SJCRH30 (cell line): ENCODE data around the gene SAP30BP. TPM values are rescaled to one million over a fixed set of nuclear protein-coding genes. Genes with fewer than 3 reads are reported as not detected.

ENCODE experiments used
- DNase-seq, 2 experiments: peaks; one replicate each; pipeline ENCODE4 v3.0.0-alpha.2; 2015 to 2020
- H3K27ac ChIP-seq: fragments of 250-450 bp; sonication (Bioruptor Pico); 2 replicates; pipeline ENCODE4 v1.5.1; 2020; ENCODE audit warnings: mild to moderate bottlenecking, moderate library complexity
- H3K27me3 ChIP-seq: fragments of 250-450 bp; sonication (Bioruptor Pico); 2 replicates; pipeline ENCODE4 v1.5.1; 2020; ENCODE audit warnings: mild to moderate bottlenecking, moderate library complexity
- H3K36me3 ChIP-seq: fragments of 250-450 bp; sonication (Bioruptor Pico); 2 replicates; pipeline ENCODE4 v1.5.1; 2020; ENCODE audit warnings: mild to moderate bottlenecking, moderate library complexity
- H3K4me1 ChIP-seq: fragments of 250-450 bp; sonication (Bioruptor Pico); 2 replicates; pipeline ENCODE4 v1.5.1; 2020; ENCODE audit warnings: mild to moderate bottlenecking, moderate library complexity
- H3K4me3 ChIP-seq: fragments of 250-450 bp; sonication (Bioruptor Pico); 2 replicates; pipeline ENCODE4 v1.5.1; 2020; ENCODE audit warnings: mild to moderate bottlenecking, moderate library complexity
- H3K9me3 ChIP-seq: fragments of 250-450 bp; sonication (Bioruptor Pico); replicated peaks from 2 replicates; pipeline ENCODE4 v1.5.1; 2020; ENCODE audit warnings: mild to moderate bottlenecking, moderate library complexity
- total RNA-seq: library from RNA; depleted of rRNA; stranded (reverse); fragments of >200 nt; shearing (Covaris generic); gene quantifications from 2 replicates; pipeline ENCODE4 v1.2.3, GENCODE V29; 2014

SAP30BP gene
- total RNA-seq, 1 experiment from 2014 or later, result 74.0 TPM

DNA sequence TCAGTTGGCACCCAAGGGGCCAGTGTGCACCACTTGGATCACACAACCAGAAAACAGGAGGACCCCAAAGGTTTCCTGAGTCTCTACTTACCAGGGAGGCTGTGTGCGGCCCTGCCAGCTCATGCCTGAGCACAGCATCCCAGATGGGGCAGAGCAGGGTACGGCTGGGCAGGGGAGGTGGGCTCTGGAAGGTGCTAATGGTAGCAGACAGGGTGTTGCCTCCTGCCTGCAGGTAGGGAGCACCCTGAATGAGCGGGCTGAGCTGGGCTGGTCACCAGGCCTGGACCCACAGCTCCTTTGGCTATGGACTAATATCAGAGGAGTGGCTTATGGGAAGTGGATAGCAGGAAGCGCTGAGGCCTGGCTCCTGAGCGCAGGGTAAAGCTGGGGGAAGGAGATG lies 14.8 kb upstream of the SAP30BP start:
- H3K36me3 ChIP-seq, result peaks cover 15% of the 10 kb centered on the region
- no peak for DNase-seq
- no peaks in the 10 kb centered on the region for H3K4me1 ChIP-seq
- no peak overlapping the region for H3K4me3 ChIP-seq
- no peaks in the 10 kb centered on the region for H3K27me3 ChIP-seq
- H3K9me3 ChIP-seq, result no peaks in the 10 kb centered on the region
- H3K27ac ChIP-seq, result no peak overlapping the region

DNA sequence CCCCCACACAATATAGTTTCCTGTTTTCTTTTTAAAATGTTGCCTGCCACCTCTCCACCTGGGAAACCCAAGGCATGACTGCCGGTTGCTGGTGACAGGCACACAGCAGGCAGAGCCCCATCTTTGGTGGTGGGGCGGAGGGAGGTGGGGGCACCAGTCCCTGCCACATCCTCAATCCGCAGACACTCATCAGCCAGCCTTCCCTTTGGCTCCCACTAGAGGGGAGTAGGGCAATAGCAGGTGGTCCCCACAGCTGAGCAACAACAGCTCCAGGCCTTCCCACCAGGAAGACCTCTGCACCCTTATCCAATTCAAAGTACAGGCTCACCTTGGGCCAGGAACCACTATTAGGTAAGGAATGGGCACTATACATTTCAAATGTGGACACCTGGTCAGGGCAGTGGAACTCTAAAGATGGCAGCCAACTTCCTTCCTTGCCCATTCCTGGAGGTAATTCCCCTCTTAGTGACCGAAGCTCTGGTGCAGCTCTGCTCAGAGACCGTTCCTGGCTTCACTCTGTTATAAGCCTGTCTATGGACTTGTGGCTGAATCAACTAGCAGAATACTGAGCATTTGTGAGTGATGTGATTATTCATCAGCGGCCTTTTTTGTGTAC lies 14.1 kb upstream of the SAP30BP start:
- peak; percentile 60 to 75 for DNase-seq
- Histone ChIP-seq H3K4me1 (no peaks in the 10 kb centered on the region), H3K27me3 (no peaks in the 10 kb centered on the region)

DNA sequence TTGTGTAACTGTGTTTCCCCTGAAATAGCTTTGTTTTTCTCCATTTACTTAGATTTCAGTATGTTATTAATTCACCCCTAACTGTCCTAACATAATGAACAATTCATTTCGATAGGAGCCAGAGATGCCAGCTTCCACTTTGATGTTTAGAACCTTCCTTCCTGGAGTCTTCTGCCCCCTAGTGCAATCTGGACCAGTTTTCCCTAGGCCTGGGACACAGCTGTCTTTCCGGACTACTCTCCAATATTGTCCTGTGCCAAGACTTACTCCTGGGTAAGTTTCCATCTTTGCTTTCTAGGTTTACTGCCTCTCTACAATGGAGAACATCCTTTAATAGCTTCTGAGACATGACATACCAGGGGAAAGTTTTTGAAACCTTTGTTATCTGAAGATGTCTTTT lies 13.0 kb upstream of the SAP30BP start:
- Histone ChIP-seq H3K27ac (no peak overlapping the region), H3K4me3 (no peak overlapping the region), H3K27me3 (no peaks in the 10 kb centered on the region), H3K4me1 (no peaks in the 10 kb centered on the region), H3K36me3 (peaks cover 10% of the 10 kb centered on the region; the same call in 1 of the 2 replicates), H3K9me3 (no peaks in the 10 kb centered on the region)
- no peak for DNase-seq

More for the DNA sequence above, 14.1 kb upstream of the SAP30BP start:
- H3K36me3 ChIP-seq, result peaks cover 16% of the 10 kb centered on the region
- no peaks in the 10 kb centered on the region for H3K9me3 ChIP-seq
- no peak overlapping the region for H3K4me3 ChIP-seq
- H3K27ac ChIP-seq, result no peak overlapping the region

DNA sequence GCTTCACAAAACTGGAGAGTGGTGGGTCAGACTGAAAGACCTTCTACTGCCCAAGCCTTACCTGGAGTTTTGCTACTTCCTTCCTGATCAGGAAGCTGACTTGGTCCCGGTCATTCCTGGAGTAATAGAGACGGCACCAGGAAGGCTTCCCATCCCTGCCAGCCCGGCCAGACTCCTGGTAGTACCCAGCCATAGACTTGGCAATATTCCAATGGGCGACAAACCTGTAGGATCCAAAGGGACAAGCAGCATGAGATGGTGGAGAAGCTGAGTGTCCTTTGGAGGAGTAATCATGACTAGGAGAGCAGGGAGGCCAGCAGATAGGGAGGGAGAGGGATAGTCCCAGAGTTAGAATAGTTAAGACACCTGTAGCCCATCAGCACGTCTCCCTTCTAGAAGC lies 8.9 kb upstream of the SAP30BP start:
- no peak overlapping the region for H3K27ac ChIP-seq
- DNase-seq, result no peak
- H3K4me1 ChIP-seq, result no peaks in the 10 kb centered on the region
- H3K36me3 ChIP-seq, result peaks cover 4% of the 10 kb centered on the region
- H3K4me3 ChIP-seq, result no peak overlapping the region
- no peaks in the 10 kb centered on the region for H3K27me3 ChIP-seq
- H3K9me3 ChIP-seq, result no peaks in the 10 kb centered on the region

DNA sequence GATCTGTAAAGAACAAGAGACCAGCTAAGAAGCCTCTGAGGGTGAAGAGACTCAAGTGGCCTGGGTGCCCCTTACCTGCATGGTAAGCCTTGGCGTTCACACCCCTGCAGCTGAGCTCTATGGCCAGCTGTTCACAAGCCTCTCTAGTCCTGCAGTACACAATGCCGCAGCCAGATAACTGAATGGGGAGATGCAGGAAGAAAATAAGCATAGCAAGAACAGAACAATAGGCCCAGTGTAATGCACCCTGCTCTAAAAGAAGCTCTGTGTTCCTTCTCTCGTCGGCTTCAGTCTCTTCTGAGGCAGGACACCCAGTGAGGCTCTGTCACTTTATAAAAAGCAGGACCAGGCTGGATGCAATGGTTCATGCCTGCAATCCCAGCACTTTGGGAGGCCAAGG lies 5.6 kb upstream of the SAP30BP start:
- peaks cover 7% of the 10 kb centered on the region; the same call in 1 of the 2 replicates for H3K4me1 ChIP-seq
- no peak for DNase-seq
- H3K4me3 ChIP-seq, result no peak overlapping the region

DNA sequence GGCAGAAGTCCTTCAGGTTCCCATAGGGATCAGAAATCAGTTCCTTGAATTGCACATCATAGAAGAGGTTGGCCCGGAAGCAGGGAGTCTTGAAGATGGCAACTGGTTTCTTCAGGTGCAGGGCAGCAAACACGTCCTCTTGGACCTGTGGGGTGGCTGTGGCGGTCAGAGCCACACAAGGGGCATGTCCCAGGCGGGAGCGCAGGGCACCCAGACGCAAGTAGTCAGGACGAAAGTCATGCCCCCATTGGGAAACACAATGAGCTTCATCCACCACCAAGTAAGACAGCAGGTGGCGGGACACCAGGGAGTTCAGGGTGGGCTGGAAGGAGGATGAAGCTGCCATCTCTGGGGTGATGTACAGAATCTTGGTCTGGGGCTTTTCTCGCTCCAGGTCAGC lies 4.6 kb upstream of the SAP30BP start:
- Histone ChIP-seq H3K9me3 (no peaks in the 10 kb centered on the region), H3K36me3 (no peaks in the 10 kb centered on the region; the same call in none of the 2 replicates), H3K4me3 (no peak overlapping the region), H3K4me1 (peaks cover 7% of the 10 kb centered on the region; the same call in 1 of the 2 replicates), H3K27ac (no peak overlapping the region), H3K27me3 (no peaks in the 10 kb centered on the region)
- DNase-seq, result no peak

More for the DNA sequence above, 5.6 kb upstream of the SAP30BP start:
- Histone ChIP-seq H3K27ac (no peak overlapping the region), H3K27me3 (no peaks in the 10 kb centered on the region), H3K36me3 (peaks cover 4% of the 10 kb centered on the region), H3K9me3 (no peaks in the 10 kb centered on the region)

- H3K9me3 ChIP-seq, result no peaks in the 10 kb centered on the region
- H3K27ac ChIP-seq, result no peak overlapping the region
- DNase-seq, result no peak
- H3K4me1 ChIP-seq, result peaks cover 15% of the 10 kb centered on the region
- H3K27me3 ChIP-seq, result no peaks in the 10 kb centered on the region
- peaks cover 4% of the 10 kb centered on the region for H3K36me3 ChIP-seq
- no peak overlapping the region for H3K4me3 ChIP-seq
Measured at GRCh38 chr17:75664099-75664549, 3.0 kb upstream of the SAP30BP start.

DNA sequence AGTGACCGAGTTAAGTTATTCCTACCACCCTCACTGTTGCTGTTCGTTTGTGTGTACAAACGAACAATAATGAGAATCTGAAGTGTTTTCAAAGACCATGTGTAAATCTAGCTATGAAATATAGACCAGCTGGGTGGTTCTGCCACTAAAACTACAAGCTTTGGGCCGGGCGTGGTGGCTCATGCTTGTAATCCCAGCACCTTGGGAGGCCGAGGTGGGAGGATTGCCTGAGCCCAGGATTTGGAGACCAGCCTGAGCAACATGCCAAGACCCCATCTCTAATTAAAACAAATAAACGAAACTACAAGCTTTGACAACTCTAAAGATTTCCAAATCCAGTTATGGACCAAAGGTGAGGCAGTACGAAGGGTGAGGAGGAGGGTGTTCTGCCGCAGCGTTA lies 1.2 kb upstream of the SAP30BP start:
- Histone ChIP-seq H3K4me1 (peaks cover 15% of the 10 kb centered on the region), H3K27ac (no peak overlapping the region), H3K4me3 (peak overlapping the region; percentile 91; the same call in 1 of the 2 replicates), H3K9me3 (no peaks in the 10 kb centered on the region), H3K27me3 (no peaks in the 10 kb centered on the region), H3K36me3 (peaks cover 21% of the 10 kb centered on the region)
- no peak for DNase-seq

DNA sequence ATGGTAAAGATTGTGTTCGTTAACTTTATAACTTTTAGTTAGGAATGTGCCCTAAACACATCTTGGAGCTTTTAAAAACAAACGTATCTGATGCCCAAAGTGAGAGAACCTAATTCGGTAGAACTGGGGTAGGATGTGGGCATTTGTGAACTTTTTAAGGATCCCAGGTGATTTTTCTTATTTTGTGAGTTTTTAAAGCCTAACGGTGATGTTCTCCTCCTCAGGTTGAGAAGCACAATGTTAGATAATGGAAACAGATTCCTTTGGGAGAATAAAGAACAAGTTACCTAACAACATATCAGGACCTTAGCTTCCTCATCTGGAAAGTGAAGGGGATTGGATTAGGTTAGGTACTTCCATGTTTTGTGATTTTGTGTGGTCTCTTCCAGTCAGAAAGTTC lies 687 bp downstream of the SAP30BP start:
- H3K9me3 ChIP-seq, result no peaks in the 10 kb centered on the region
- no peak for DNase-seq
- H3K27me3 ChIP-seq, result no peaks in the 10 kb centered on the region
- peak overlapping the region; percentile 91 for H3K4me3 ChIP-seq
- peaks cover 36% of the 10 kb centered on the region for H3K36me3 ChIP-seq
- H3K27ac ChIP-seq, result peak overlapping the region; percentile 63
- peaks cover 15% of the 10 kb centered on the region for H3K4me1 ChIP-seq

DNA sequence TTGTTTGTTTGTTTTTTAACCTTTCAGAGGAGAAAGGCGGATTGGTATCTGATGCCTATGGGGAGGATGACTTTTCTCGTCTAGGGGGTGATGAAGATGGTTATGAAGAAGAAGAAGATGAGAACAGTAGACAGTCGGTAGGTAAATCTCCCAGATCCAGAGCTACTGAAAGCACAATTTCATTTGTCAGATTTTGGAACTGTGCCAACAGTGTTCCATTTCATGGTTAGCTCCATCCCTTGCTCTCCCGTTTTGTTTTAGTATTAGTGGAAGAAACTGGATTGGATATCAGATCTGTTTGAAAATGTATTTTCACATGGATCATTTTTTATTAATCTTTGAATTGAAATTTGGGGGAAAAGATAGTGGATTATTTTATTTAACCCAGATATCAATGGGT lies 1.4 kb downstream of the SAP30BP start:
- Histone ChIP-seq H3K27ac (no peak overlapping the region), H3K27me3 (no peaks in the 10 kb centered on the region), H3K36me3 (peaks cover 41% of the 10 kb centered on the region), H3K9me3 (no peaks in the 10 kb centered on the region), H3K4me3 (no peak overlapping the region; the same call in 1 of the 2 replicates), H3K4me1 (peaks cover 15% of the 10 kb centered on the region)
- no peak for DNase-seq

DNA sequence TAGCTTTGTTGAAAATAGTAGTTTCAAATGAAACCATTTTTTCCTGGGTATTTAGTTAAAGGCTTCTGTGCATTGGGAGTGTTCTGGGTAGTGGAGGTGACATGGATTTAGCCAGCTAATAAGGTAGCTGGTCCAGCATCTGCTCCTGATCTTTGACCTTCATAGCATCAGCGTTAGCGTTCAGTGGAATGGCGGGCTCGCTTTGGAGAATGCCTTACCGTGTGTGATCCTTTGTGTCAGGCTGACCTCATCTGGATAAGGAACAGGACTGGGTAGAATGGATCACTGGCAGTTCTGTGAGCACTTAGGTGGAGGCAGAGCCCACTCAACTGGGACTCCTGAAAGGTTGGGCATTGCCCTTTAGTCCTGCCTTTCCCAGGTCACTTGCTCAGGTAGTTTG lies 3.7 kb downstream of the SAP30BP start:
- Histone ChIP-seq H3K4me1 (peaks cover 13% of the 10 kb centered on the region), H3K4me3 (no peak overlapping the region), H3K9me3 (no peaks in the 10 kb centered on the region), H3K27me3 (no peaks in the 10 kb centered on the region), H3K27ac (no peak overlapping the region), H3K36me3 (peaks cover 49% of the 10 kb centered on the region)
- DNase-seq, result no peak

DNA sequence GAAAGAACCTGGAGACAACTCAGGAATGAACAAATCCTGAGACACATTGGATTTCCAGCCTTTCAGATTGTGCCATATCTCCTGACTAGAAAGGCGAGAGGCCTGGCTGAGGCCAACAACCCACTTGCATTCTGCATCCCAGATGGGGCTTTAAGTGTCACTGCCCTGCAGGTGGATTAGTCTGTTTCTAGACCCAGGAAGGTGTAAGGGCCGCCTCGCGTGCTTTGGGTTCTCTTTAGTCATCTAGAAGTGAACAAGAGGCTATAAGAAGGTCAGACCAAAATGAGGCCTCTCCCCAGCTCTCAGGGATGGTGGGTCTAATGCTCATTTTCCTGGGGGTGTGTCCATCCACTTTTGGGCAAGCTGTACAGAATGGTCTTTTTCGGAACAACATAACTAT lies 4.9 kb downstream of the SAP30BP start:
- Histone ChIP-seq H3K36me3 (peaks cover 56% of the 10 kb centered on the region), H3K27me3 (no peaks in the 10 kb centered on the region), H3K4me3 (no peak overlapping the region), H3K4me1 (peaks cover 9% of the 10 kb centered on the region), H3K9me3 (no peaks in the 10 kb centered on the region), H3K27ac (no peak overlapping the region)
- no peak for DNase-seq

GRCh38 chr17:75673487-75673886 lies 6.3 kb downstream of the SAP30BP start:
- no peak overlapping the region for H3K4me3 ChIP-seq
- no peak overlapping the region for H3K27ac ChIP-seq
- no peaks in the 10 kb centered on the region for H3K9me3 ChIP-seq
- no peaks in the 10 kb centered on the region for H3K27me3 ChIP-seq
- peaks cover 63% of the 10 kb centered on the region for H3K36me3 ChIP-seq
- DNase-seq, result no peak
- peaks cover 2% of the 10 kb centered on the region for H3K4me1 ChIP-seq

DNA sequence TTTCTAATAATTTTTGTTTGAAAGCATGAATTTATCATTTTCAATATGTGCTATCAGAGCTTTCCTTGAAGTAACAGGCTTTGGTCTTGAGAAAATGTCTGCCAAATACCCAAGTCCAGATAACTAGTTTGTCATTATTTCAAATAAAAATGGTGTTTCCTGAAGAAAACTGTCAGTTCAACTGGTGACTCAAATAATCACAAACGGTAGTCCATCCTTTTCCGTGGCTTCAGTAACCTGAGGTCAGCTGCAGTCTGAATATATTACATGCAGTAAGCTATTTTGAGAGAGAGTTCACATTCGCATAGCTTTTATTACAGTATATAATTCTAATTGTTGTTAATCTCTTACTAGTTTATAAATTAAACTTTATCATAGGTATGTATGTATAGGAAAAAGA lies 9.3 kb downstream of the SAP30BP start:
- Histone ChIP-seq H3K9me3 (no peaks in the 10 kb centered on the region), H3K4me3 (no peak overlapping the region), H3K27ac (no peak overlapping the region), H3K27me3 (no peaks in the 10 kb centered on the region), H3K4me1 (no peaks in the 10 kb centered on the region), H3K36me3 (peaks cover 49% of the 10 kb centered on the region)
- DNase-seq, result no peak

DNA sequence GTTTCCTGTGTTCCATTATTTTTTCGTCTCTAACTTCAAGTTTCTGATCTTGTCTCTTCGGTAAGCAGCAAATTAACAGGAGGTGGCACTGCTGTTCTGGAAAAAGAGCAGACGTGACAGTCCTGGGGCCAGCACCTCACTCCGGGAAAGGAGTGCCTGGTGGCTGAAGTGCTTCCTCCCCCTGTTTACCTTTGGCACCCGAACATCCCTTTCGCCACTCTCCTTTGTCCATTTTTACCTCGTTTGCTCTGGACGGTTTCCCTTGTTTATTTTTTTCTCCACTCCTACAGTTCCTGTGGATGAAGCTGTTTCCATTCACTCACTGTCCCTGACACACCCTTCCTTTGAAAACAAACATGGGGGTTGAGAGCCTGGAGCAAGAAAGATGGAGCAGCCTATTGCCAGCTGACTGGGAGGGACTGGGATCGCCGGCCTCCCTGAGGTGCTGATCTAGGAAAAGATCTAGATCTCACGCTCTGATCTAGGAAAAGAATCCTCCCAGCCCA lies 12.6 kb downstream of the SAP30BP start:
- Histone ChIP-seq H3K27me3 (no peaks in the 10 kb centered on the region), H3K9me3 (no peaks in the 10 kb centered on the region), H3K4me3 (no peak overlapping the region), H3K36me3 (peaks cover 32% of the 10 kb centered on the region), H3K4me1 (no peaks in the 10 kb centered on the region), H3K27ac (no peak overlapping the region)
- no peak for DNase-seq

DNA sequence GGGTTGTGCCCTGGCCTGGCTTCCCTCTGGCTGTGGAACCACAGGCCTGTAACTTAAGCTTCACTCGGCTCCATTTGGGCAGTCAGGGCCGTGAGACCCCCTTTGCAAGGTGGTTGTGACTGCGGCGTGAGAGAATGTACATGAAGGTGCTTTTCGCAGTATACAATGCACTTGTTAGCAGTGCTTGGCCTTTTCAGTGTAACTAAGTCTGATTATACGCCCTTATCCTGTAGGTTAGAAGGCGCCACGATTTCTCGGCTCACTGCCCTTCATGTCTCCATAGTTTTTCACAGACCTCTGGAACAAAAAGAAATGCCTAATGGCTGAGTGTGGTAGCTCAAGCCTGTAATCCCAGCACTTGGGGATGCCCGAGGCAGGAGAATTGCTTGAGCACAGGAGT lies 13.3 kb downstream of the SAP30BP start:
- no peak for DNase-seq
- Histone ChIP-seq H3K27ac (no peak overlapping the region), H3K36me3 (peaks cover 32% of the 10 kb centered on the region), H3K27me3 (no peaks in the 10 kb centered on the region), H3K9me3 (no peaks in the 10 kb centered on the region), H3K4me3 (no peak overlapping the region), H3K4me1 (no peaks in the 10 kb centered on the region)
